Stimulated activated CD4-positive, alpha-beta T cell treated with anti-CD3 and anti-CD28 coated beads, Interleukin-1b, Interleukin-23, amount 100 ng/mL, for 48 hours (primary cell): ENCODE results near the gene SCLY.
"Not testable (repeated sequence)": the region's sequence is repeated elsewhere in the genome, so short reads cannot be mapped to it uniquely, and the experiment has no call there.

Experiments
- DNase-seq: peaks from one replicate; pipeline ENCODE4 v3.0.0-alpha.2; 2020

SCLY gene

GRCh38 chr2:238114851-238115660, 54.3 kb downstream of the SCLY start:
- no peak for DNase-seq

DNA sequence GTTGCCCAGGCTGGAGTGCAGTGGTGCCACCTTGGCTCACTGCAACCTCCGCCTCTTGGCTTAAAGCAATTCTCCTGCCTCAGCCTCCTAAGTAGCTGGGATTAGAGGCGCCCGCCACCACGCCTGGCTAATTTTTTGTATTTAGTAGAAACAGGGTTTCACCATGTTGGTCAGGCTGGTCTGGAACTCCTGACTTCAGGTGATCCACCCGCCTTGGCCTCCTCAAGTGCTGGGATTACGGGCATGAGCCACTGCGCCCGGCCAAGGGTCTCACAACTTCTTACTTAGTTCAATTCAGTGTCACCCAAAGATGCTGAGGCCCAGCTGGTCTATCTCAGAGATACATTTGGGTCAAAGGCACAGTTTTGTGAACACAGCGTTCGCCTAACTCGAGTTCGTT, 54.9 kb downstream of the SCLY start:
- DNase-seq = not testable (repeated sequence)

- DNase-seq = no peak
These were observed 55.7 kb downstream of the SCLY start for GRCh38 chr2:238116298-238117198.

GRCh38 chr2:238117199-238118154, 56.7 kb downstream of the SCLY start:
- no peak for DNase-seq

DNA sequence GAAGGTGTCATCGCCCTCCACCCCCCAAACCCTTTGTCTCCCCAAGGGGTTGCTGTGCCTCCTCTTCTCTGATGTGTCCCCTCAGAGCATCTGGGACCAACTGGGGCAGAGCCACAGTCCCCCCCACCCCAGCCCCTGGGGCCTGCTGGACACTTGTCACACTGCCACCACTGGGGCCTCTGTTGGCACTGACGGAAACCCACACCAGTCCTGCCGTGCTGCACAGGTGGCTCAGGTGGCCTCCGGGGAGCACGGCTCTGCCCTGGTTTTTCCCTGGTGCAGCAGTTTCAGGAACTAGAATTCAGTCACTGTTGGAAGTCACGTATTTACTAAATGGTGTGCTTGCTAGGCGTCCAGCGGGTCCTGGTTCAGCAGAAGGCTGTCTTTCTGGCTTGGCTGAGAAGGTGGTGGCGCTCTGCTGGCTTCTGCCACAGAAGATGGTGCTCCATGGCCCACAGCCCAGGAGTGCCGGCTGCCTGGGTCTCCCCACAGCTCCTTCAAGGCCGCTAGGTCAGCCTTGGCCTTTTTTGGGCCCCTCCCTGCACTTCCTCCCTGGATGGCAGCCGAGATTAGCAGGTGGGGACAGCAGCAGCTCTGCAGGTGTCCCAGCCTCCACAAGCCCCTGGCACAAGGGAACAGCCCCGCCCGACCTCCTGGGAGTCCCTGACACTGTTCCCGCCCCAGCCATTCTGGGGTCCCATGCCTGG, 59.1 kb downstream of the SCLY start:
- DNase-seq = no peak

- DNase-seq = no peak
These were observed 59.9 kb downstream of the SCLY start for GRCh38 chr2:238120463-238121298.

- no peak for DNase-seq
These were observed 60.9 kb downstream of the SCLY start for GRCh38 chr2:238121511-238122286.

- DNase-seq = no peak
These were observed 61.8 kb downstream of the SCLY start for GRCh38 chr2:238122287-238123217.

DNA sequence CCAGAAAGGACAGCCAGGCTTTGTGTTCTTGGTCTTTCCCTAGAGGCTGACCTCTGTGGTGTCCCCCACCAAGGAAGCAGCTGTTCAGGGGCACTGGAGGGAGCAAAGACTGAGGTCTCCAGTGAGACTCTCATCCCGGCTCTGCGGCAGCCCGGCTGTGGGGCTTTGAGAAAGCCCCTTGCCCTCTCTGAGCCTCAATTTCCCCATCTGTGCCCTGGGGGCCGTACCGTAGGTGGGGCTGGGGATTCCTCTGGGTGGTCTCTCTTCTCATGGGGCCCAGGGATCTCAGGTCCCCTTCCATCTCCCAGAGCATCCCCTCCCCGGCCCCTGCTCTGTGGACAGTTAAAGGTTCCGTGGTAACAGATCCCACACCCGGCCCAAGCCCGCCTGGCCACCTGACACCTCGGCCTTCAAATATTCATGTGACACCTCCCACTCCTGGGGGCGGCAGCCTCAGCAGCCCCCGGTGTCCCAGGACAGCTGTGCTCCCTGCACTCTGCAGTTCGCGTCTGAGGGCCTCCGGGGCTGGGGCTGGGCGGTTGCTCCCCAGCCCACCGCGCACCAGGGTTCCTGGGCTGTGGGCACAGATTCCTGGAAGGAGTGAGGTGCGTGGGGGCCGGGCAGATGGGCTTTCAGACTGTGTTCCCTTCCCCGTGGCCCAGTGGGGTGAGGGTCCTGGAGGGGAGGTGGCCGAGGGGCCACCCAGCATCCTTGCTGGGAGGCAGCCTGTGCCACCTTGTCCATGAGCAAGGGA, 62.6 kb downstream of the SCLY start:
- no peak for DNase-seq

DNA sequence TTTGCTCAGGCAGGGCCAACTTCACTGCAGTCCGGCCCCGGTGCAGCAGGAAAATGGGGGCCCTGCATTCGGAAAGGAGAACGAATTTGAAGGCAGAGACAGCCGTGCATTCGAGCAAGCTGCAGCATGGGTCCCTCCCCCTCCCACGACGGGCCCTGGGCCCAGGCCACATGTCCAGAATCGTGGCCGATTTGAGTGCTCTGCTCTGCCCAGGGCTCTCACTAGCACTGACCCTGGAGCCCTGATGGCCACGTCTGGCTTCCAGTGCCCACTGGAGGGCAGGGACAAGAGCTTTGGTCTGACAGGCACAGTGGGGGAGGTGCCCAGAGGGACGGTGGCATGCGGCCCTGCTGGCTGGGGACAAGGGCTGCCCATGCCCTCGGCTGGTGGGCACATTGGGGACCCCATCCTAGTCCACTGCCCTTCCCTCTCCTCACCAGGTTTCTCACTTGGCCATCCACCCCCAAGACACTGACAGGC, 63.2 kb downstream of the SCLY start:
- DNase-seq = no peak

DNA sequence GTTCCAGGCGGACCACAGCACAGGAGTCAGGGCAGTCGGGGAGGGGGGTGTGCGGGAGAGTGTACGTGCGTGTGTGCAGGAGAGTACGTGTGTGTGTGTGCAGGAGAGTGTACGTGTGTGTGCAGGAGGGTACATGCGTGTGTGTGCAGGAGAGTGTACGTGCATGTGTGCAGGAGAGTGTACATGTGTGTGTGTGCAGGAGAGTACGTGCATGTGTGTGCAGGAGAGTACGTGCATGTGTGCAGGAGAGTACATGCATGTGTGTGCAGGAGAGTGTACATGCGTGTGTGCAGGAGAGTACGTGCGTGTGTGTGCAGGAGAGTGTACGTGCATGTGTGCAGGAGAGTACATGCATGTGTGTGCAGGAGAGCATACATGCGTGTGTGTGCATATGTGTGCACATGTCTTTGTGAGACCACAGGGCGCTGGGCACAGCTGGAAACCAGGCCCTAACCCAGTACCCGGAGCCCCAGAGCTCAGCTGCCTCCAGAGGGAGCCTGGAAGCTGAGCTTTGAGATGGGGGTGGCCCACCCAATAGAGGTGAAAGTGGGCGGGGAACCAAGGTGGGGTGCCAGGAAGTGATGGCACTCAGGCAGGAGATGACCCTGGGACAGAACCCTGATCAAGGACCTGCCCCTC, 63.8 kb downstream of the SCLY start:
- DNase-seq = no peak

DNA sequence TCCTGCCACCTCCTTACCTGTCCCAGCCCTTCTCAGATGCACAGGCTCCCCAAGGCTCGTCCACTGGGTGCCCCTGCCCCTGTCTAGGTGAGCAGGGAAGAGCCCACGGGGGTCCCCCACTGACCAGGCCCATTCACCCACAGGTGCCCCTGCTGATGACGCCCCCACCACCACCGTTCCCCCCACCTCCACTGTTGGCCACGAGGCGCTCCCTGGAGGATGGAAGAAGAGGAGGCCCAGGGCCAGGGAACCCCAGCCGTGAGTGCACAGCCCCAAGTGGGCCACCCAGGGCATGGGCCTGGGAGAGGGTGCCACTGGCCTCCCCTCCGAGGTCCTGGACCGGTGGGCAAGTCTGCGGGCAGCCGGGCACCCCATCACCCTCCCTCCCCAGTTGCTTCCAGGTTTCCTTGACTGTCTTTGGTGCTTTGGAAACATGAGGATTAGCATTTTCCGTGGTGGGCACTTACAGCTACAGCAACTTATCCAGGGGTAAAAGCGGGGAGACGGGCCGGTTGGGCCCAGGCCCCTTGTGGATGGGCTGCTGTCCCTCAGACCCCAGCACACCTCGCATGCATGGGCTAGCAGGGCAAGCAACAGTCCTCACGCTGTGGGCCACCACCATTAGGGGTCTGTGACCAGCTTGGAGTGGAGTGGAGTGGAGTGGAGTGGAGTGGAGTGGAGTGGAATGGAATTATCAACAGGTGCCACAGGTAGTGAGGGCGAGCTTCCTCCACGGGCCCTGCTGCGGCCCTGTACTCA, 64.5 kb downstream of the SCLY start:
- DNase-seq = no peak

DNA sequence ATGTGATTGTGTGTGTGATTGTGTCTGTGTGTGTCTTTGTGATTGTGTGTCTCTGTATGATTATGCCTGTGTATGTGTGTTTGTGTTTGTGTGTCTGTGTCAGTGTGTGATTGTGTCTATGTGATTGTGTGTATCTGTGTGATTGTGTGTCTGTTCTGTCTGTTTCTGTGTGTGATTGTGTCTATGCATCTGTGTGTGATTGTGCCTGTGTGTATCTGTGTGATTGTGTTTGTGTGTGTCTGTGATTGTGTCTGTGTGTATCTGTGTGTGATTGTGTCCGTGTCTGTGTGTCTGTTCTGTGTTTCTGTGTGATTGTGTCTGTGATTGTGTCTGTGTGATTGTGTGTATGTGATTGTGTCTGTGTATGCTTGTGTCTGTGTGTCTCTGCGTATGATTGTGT, 65.5 kb downstream of the SCLY start:
- no peak for DNase-seq

DNA sequence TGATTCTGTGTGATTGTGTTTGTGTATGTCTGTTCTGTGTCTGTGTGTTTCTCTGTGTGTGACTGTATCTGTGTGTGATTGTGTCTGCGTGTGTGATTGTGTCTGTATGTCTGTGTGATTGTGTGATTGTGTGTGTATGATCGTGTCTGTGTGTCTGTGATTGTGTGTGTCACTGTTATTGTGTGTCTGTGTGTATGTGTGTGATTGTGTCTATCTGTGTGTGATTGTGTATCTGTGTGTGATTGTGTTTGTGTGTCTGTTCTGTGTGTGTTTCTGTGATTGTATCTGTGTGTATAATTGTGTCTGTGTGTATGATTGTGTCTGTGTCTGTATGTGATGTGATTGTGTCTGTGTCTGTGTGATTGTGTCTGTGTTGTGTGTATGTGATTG, 66.0 kb downstream of the SCLY start:
- DNase-seq = no peak

DNA sequence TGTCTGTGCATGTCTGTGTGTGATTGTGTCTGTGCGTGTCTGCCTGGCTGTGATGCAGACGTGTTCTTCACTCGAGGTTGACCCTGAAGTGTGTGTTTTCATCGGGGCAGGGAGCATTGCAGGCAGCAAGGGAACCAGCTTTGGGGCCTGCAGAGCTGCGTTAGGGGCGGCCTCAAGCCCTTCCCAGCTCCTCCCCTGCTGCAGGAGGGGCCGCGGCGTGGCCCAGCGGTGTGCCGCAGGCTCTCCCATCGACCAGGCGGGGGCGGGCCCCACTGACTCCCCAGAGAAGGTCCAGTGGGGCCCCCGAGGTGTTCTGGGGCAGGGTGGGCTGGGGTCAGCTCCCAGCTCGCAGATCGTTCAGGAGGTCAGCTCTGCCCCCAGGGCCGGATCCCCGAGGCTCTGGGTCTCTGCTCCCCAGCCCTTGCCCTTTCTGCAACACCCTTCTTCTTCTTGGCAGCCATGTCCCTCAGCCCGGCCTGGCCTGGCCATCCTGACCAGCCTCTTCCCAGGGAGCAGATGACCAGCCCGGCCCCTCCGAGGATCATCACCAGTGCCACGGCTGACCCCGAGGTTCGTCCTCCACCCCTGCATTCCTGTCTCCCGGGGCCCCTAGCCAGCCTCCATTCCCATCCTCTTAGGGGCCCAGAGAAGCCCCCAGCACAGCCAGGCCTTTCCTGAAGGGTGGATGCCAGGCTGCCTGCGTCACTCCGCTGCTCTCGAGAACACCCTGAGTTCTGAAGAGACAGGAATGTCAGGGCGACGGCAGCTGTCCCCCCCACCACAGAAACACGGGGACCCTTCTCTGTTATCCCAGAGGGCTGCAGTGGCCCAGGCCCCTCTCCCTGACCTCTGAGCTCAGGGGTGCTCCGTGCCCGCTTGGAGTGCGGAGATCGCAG, 66.6 kb downstream of the SCLY start:
- no peak for DNase-seq

- no peak for DNase-seq
These were observed 67.2 kb downstream of the SCLY start for GRCh38 chr2:238128061-238128440.
